Erythroblast (primary cell): ENCODE results near the gene KCNK4.

Experiments used
- GATA1 ChIP-seq: IDR thresholded peaks from 2 replicates; pipeline ENCODE4 v1.6.1; 2011; ENCODE audit warnings: low read depth, mild to moderate bottlenecking, control low read depth, low read length, moderate library complexity
- POLR2A ChIP-seq: IDR thresholded peaks from 2 replicates; pipeline ENCODE4 v1.6.1; 2011; ENCODE audit warnings: mild to moderate bottlenecking, low read length

DNA sequence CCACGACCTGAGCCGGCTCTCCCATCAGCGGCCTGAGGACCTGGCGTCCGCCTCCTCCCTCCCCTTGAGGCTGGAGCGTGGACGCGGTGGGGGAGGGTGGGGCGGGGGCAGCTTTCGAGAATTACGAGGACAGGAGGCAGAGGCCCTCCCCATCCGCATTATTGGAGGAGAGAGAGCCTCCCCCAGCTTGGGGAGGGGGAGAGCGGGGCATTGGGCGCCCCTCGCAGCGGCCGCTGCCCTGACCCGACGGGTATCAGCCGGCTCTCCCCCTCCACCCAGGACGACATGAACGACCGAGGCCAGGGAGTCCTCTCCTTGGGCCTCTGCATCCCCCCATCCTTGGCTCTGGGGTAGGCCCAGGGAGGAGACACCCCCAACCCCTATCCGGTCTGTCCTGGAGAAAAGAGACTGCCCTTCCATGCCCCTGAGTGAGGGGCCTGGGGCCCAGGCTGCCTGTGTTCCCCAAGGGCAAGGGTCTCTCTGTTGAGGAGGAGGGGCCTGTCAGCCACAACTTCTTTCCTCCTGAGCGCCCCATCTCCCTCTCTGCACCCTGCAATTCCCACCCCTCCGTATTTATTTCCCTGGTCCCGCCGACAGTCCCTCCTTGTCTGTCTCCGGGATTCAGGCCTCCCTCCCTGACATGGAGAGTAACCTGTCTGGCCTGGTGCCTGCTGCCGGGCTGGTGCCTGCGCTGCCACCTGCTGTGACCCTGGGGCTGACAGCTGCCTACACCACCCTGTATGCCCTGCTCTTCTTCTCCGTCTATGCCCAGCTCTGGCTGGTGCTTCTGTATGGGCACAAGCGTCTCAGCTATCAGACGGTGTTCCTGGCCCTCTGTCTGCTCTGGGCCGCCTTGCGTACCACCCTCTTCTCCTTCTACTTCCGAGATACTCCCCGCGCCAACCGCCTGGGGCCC is 5.0 kb upstream of the KCNK4 start:
- TF ChIP-seq POLR2A (no peak), GATA1 (no peak)
